Panc1 (cell line): Measurements from ENCODE around the gene ROBO3.

Experiments
- POLR2AphosphoS5 ChIP-seq: IDR thresholded peaks from 2 replicates; pipeline ENCODE4 v1.6.1; 2012; ENCODE audit warnings: mild to moderate bottlenecking, low read depth, low read length, moderate library complexity
- SIN3A ChIP-seq: IDR thresholded peaks from 2 replicates; pipeline ENCODE4 v1.6.1; 2012; ENCODE audit warnings: low read depth, mild to moderate bottlenecking, low read length, moderate library complexity, borderline replicate concordance; ENCODE audit not compliant: insufficient read depth
- TF ChIP-seq, protein P1 (sequence below): fragments of 450-650 bp; IDR thresholded peaks from 2 replicates; pipeline ENCODE4 v1.5.1; 2017; ENCODE audit warnings: mild to moderate bottlenecking

DNA sequence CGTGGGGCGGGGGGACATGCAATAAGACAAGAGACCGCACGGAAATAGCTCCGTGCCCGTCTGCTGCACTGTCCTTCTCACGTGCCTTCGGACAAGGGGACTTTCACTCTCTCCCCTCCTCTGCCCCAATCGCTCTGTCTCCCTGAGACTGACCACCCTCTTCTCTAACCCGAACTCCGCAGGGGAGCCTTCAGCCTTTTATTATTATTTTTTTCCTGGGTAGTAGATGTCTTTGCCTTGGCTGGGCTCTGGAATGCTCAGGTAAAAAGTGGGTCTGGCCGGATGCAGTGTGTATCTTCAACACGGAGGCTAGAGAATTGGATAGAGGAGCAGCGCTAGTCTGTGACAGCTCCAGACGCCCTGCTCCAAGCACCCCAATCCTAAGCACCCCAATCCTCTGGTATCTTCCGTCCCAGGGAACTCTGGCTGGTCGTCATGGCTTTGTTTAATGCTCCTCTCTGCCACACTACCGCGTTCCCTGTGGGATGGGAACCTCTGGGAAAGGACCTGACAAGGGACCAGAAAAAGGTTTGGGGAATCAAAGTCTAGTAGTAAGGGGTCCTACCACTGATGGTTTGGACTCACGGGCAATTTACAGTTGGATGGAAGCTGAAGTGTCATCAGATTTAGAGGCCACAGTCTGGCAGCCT, 25.1 kb upstream of the ROBO3 start:
- TF ChIP-seq, protein P1, sequence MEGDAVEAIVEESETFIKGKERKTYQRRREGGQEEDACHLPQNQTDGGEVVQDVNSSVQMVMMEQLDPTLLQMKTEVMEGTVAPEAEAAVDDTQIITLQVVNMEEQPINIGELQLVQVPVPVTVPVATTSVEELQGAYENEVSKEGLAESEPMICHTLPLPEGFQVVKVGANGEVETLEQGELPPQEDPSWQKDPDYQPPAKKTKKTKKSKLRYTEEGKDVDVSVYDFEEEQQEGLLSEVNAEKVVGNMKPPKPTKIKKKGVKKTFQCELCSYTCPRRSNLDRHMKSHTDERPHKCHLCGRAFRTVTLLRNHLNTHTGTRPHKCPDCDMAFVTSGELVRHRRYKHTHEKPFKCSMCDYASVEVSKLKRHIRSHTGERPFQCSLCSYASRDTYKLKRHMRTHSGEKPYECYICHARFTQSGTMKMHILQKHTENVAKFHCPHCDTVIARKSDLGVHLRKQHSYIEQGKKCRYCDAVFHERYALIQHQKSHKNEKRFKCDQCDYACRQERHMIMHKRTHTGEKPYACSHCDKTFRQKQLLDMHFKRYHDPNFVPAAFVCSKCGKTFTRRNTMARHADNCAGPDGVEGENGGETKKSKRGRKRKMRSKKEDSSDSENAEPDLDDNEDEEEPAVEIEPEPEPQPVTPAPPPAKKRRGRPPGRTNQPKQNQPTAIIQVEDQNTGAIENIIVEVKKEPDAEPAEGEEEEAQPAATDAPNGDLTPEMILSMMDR, result no peak
- TF ChIP-seq POLR2AphosphoS5 (no peak), SIN3A (no peak)
